H9 (cell line): Measurements from ENCODE around the gene EGLN3. TPM values are rescaled to one million over a fixed set of nuclear protein-coding genes. Genes with fewer than 3 reads are reported as not detected.

Source experiments
- DNase-seq: peaks from one replicate; pipeline ENCODE4 v3.0.0-alpha.2; 2017
- H2AFZ ChIP-seq: one replicate; pipeline ENCODE4 v1.6.1; 2013; ENCODE audit warnings: mild to moderate bottlenecking, low read length, control low read depth, moderate library complexity
- H2AK5ac ChIP-seq: 2 replicates; pipeline ENCODE4 v1.6.1; 2013; ENCODE audit warnings: low read length, control low read depth, mixed read lengths; ENCODE audit not compliant: insufficient read length
- H2BK120ac ChIP-seq: one replicate; pipeline ENCODE4 v1.6.1; 2013; ENCODE audit warnings: low read depth, mild to moderate bottlenecking, low read length, control low read depth, inconsistent platforms; ENCODE audit not compliant: poor library complexity, severe bottlenecking
- H2BK12ac ChIP-seq: 2 replicates; pipeline ENCODE4 v1.6.1; 2013; ENCODE audit warnings: low read length, control low read depth, mixed read lengths, low read depth; ENCODE audit not compliant: insufficient read length
- H2BK15ac ChIP-seq: 2 replicates; pipeline ENCODE4 v1.6.1; 2013; ENCODE audit warnings: low read depth, low read length, control low read depth
- H2BK20ac ChIP-seq: one replicate; pipeline ENCODE4 v1.6.1; 2013; ENCODE audit warnings: low read depth, mild to moderate bottlenecking, low read length, control low read depth, inconsistent platforms; ENCODE audit not compliant: poor library complexity, severe bottlenecking
- H2BK5ac ChIP-seq: 2 replicates; pipeline ENCODE4 v1.6.1; 2013; ENCODE audit warnings: low read length, control low read depth, mixed read lengths; ENCODE audit not compliant: insufficient read length
- H3K14ac ChIP-seq: 2 replicates; pipeline ENCODE4 v1.6.1; 2013; ENCODE audit warnings: low read length, control low read depth; ENCODE audit not compliant: insufficient read depth
- H3K18ac ChIP-seq: 2 replicates; pipeline ENCODE4 v1.6.1; 2013; ENCODE audit warnings: low read depth, mild to moderate bottlenecking, mixed read lengths, low read length, control low read depth; ENCODE audit not compliant: insufficient read length
- H3K23ac ChIP-seq: 2 replicates; pipeline ENCODE4 v1.6.1; 2013; ENCODE audit warnings: low read length, control low read depth, mixed read lengths, low read depth; ENCODE audit not compliant: insufficient read length
- H3K23me2 ChIP-seq: 2 replicates; pipeline ENCODE4 v1.6.1; 2013; ENCODE audit warnings: low read depth, mild to moderate bottlenecking, mixed read lengths, low read length, control low read depth; ENCODE audit not compliant: insufficient read length, poor library complexity, severe bottlenecking
- H3K27ac ChIP-seq: 2 replicates; pipeline ENCODE4 v1.5.1; 2013; ENCODE audit warnings: low read length, control low read depth, mixed read lengths, low read depth; ENCODE audit not compliant: insufficient read length
- H3K27me3 ChIP-seq: 2 replicates; pipeline ENCODE4 v1.6.1; 2013; ENCODE audit warnings: low read length, control low read depth, inconsistent platforms; ENCODE audit not compliant: insufficient read depth
- H3K4ac ChIP-seq: 2 replicates; pipeline ENCODE4 v1.6.1; 2013; ENCODE audit warnings: low read depth, mild to moderate bottlenecking, control low read depth, inconsistent platforms, low read length, moderate library complexity
- H3K4me1 ChIP-seq: 2 replicates; pipeline ENCODE4 v1.6.1; 2013; ENCODE audit warnings: low read length, control low read depth, inconsistent platforms; ENCODE audit not compliant: insufficient read depth
- H3K4me2 ChIP-seq: 2 replicates; pipeline ENCODE4 v1.6.1; 2013; ENCODE audit warnings: low read length, control low read depth, mixed read lengths; ENCODE audit not compliant: insufficient read length, insufficient read depth
- H3K56ac ChIP-seq: 2 replicates; pipeline ENCODE4 v1.6.1; 2013; ENCODE audit warnings: low read depth, mild to moderate bottlenecking, mixed read lengths, low read length, control low read depth; ENCODE audit not compliant: insufficient read length
- H3K79me1 ChIP-seq: 2 replicates; pipeline ENCODE4 v1.6.1; 2013; ENCODE audit warnings: low read depth, mild to moderate bottlenecking, moderate library complexity, low read length, control low read depth, inconsistent platforms; ENCODE audit not compliant: insufficient read depth, poor library complexity, severe bottlenecking
- H3K79me2 ChIP-seq: 2 replicates; pipeline ENCODE4 v1.6.1; 2013; ENCODE audit warnings: low read length, control low read depth, inconsistent platforms; ENCODE audit not compliant: insufficient read depth
- H3K9ac ChIP-seq: 2 replicates; pipeline ENCODE4 v1.6.1; 2013; ENCODE audit warnings: low read length, control low read depth, mixed read lengths; ENCODE audit not compliant: insufficient read length; ENCODE audit errors: extremely low read depth
- H3K9me3 ChIP-seq: one replicate; pipeline ENCODE4 v1.6.1; 2013; ENCODE audit warnings: low read depth, low read length, inconsistent platforms; ENCODE audit not compliant: control insufficient read depth
- H3T11ph ChIP-seq: one replicate; pipeline ENCODE4 v1.6.1; 2013; ENCODE audit warnings: mild to moderate bottlenecking, low read length, control low read depth, inconsistent platforms
- H4K20me1 ChIP-seq: one replicate; pipeline ENCODE4 v1.6.1; 2013; ENCODE audit not compliant: control insufficient read depth, insufficient read length, insufficient read depth
- H4K5ac ChIP-seq: 2 replicates; pipeline ENCODE4 v1.6.1; 2013; ENCODE audit warnings: low read depth, mild to moderate bottlenecking, mixed read lengths, low read length, control low read depth; ENCODE audit not compliant: insufficient read length
- H4K8ac ChIP-seq: replicated peaks from 2 replicates; pipeline ENCODE4 v1.6.1; 2013; ENCODE audit warnings: low read length, control low read depth, mixed read lengths, low read depth; ENCODE audit not compliant: insufficient read length
- H4K91ac ChIP-seq: 2 replicates; pipeline ENCODE4 v1.6.1; 2013; ENCODE audit warnings: low read depth, mild to moderate bottlenecking, moderate library complexity, mixed read lengths, low read length, control low read depth; ENCODE audit not compliant: insufficient read length
- H3K27ac Mint-ChIP-seq, 3 experiments: 2 replicates in 2 of 3; 3 replicates in 1 of 3; pipeline ENCODE4 v1.8.0; 2020 to 2021; ENCODE audit warnings: mixed read lengths in 3 of 3, mild to moderate bottlenecking in 1 of 3, moderate library complexity in 1 of 3
- H3K27me3 Mint-ChIP-seq: 2 replicates; pipeline ENCODE4 v1.8.0; 2021; ENCODE audit warnings: low read depth, mild to moderate bottlenecking, moderate library complexity, mixed read lengths
- H3K36me3 Mint-ChIP-seq, 3 experiments: 2 replicates in 2 of 3; 3 replicates in 1 of 3; pipeline ENCODE4 v1.8.0; 2020 to 2021; ENCODE audit warnings: low read depth in 3 of 3, mixed read lengths in 3 of 3; ENCODE audit not compliant: insufficient read depth in 1 of 3
- H3K4me1 Mint-ChIP-seq, 2 experiments: 2 replicates each; pipeline ENCODE4 v1.8.0; 2020; ENCODE audit warnings: mixed read lengths in 2 of 2
- H3K4me3 Mint-ChIP-seq, 2 experiments: 2 replicates in 1 of 2; 3 replicates in 1 of 2; pipeline ENCODE4 v1.8.0; 2020 to 2021; ENCODE audit warnings: mild to moderate bottlenecking in 2 of 2, mixed read lengths in 2 of 2, moderate library complexity in 1 of 2
- H3K9me3 Mint-ChIP-seq, 2 experiments: 2 replicates in 1 of 2; 3 replicates in 1 of 2; pipeline ENCODE4 v1.8.0; 2020; ENCODE audit warnings: mild to moderate bottlenecking in 2 of 2, mixed read lengths in 2 of 2, moderate library complexity in 1 of 2
- CTCF ChIP-seq: fragments of 200-600 bp; sonication (generic); conservative IDR thresholded peaks from 3 replicates; pipeline ENCODE4 v1.8.0; 2021; ENCODE audit warnings: antibody characterized with exemption, mild to moderate bottlenecking
- WGBS: extraction: QIAGEN DNeasy Blood & Tissue Kit; methylation state at CpG from one replicate; pipeline ENCODE4 v1.1.7; 2013; ENCODE audit warnings: missing lambda C conversion rate, low lambda C conversion rate, mixed read lengths; ENCODE audit not compliant: insufficient read length; ENCODE audit errors: extremely low coverage; 5-methylcytosine and 5-hydroxymethylcytosine counted together
- total RNA-seq: library from RNA; stranded (reverse); gene quantifications from 2 replicates; pipeline ENCODE4 v1.2.1, GENCODE V29; 2021

The EGLN3 gene
- total RNA-seq, 1 experiment from 2014 or later: 19.8 TPM

GRCh38 chr14:33902363-33902762 lies 48.5 kb downstream of the EGLN3 start:
- no peaks in the 10 kb centered on the region for H3K4me1 ChIP-seq
- H2AFZ ChIP-seq: no peak overlapping the region
- no peaks in the 10 kb centered on the region for H3K79me1 ChIP-seq
- no peaks in the 10 kb centered on the region for H4K20me1 ChIP-seq
- H3K4me2 ChIP-seq: no peak overlapping the region
- H3K56ac ChIP-seq: no peak overlapping the region
- no peak overlapping the region for H3K9ac ChIP-seq
- no peaks in the 10 kb centered on the region for H3K23me2 ChIP-seq
- H2BK15ac ChIP-seq: no peak overlapping the region
- Mint-ChIP-seq H3K4me3 (no peak overlapping the region), H3K36me3 (peaks cover 0 to 2% (median 0%) of the 10 kb centered on the region in 3 experiments; a peak in 2 of 7 replicates), H3K27ac (no peak overlapping the region), H3K4me1 (no peaks in the 10 kb centered on the region), H3K9me3 (no peaks in the 10 kb centered on the region), H3K27me3 (no peaks in the 10 kb centered on the region)
- no peaks in the 10 kb centered on the region for H3K9me3 ChIP-seq
- H3K23ac ChIP-seq: no peak overlapping the region
- H3K18ac ChIP-seq: no peak overlapping the region
- no peak overlapping the region for H4K91ac ChIP-seq
- no peak overlapping the region for H2BK20ac ChIP-seq
- H3T11ph ChIP-seq: no peak overlapping the region
- H3K27ac ChIP-seq: no peak overlapping the region
- no CpG with 5 or more reads among the region's 6 CpGs for WGBS
- no peak for TF ChIP-seq CTCF
- H4K5ac ChIP-seq: no peak overlapping the region
- H3K27me3 ChIP-seq: no peaks in the 10 kb centered on the region
- no peak overlapping the region for H2BK120ac ChIP-seq
- H2BK12ac ChIP-seq: no peak overlapping the region
- H3K14ac ChIP-seq: no peak overlapping the region
- H2AK5ac ChIP-seq: no peak overlapping the region
- H3K79me2 ChIP-seq: no peaks in the 10 kb centered on the region
- no peak overlapping the region for H3K4ac ChIP-seq
- DNase-seq: no peak
- H4K8ac ChIP-seq: no peak overlapping the region
- H2BK5ac ChIP-seq: no peak overlapping the region
